Activated CD8-positive, alpha-beta memory T cell treated with anti-CD3 and anti-CD28 coated beads, Interleukin-2, amount 50 U/mL, for 48 hours (primary cell): ENCODE measurements around the gene HSD17B10.
"Not testable (repeated sequence)": the region's sequence is repeated elsewhere in the genome, so short reads cannot be mapped to it uniquely, and the experiment has no call there.

Source experiments
- DNase-seq: peaks from one replicate; pipeline ENCODE4 v3.0.0-alpha.2; 2020

The HSD17B10 gene

GRCh38 chrX:53433651-53434639 is at the start of gene HSD17B10:
Gene HSD17B10 (minus strand): TSS chrX:53434370. CDS start chrX:53434345, 25 bp downstream.
- DNase-seq: peak; percentile 89

DNA sequence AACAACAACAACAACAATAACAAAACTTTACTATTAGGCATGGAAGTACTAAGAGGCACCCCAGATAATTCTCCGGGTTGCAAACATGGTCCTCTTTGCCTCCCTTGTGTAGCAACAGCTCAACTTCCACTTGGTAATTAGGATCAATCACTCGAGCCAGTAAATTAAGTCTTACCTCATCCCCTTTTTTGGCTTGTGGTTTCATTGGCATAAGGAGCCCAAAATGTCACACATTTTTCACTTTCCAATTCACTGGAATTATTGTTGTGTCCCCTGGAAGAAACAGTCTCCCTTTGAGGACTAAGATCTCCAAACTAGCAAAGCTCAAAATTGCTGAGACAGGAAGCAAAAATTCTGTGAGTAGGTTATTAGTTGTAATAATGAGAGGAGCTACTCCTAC is 49.2 kb upstream of the HSD17B10 start:
- no peak for DNase-seq

- peak; percentile 56 for DNase-seq
Observed at GRCh38 chrX:53481816-53482465, 47.8 kb upstream of the HSD17B10 start.

DNA sequence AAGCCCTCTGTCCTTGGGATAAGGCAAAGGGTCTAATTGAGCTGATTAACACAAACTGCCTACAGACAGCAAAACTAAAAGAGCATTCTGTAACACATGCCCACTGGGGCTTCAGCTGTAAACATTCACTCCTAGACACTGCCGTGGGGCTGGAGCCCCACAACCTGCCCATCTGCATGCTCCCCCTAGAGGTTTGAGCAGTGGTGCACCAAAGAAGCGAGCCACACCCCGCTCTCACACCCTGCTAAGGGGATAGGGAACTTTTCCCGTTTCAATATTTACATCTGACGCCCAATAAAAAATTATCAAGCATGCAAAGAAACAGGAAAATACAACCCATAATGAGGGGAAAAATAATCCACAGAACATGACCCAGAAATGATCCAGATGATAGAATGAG is 46.9 kb upstream of the HSD17B10 start:
- DNase-seq: no peak

GRCh38 chrX:53479301-53479700 is 45.1 kb upstream of the HSD17B10 start:
- DNase-seq: no peak

DNA sequence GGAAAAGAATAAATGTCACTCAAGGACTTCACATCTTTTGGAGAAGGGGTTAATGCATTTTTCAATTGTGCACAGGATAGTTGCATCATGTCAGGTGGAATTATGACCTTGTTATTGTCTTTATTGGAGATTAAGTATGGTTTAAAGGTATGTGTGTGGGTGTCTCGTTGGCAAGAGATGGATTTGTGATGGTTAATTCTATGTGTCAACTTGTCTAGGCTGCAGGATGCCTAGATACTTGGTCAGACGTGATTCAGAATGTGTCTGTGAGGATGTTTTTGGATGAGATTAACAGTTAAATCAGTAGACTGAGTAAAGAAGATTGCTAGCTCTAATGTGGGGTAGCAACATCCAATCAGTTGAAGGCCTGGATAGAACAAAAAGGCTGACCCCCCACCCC is 42.2 kb upstream of the HSD17B10 start:
- DNase-seq: no peak

- DNase-seq: no peak
Observed at GRCh38 chrX:53474707-53475106, 40.5 kb upstream of the HSD17B10 start.

DNA sequence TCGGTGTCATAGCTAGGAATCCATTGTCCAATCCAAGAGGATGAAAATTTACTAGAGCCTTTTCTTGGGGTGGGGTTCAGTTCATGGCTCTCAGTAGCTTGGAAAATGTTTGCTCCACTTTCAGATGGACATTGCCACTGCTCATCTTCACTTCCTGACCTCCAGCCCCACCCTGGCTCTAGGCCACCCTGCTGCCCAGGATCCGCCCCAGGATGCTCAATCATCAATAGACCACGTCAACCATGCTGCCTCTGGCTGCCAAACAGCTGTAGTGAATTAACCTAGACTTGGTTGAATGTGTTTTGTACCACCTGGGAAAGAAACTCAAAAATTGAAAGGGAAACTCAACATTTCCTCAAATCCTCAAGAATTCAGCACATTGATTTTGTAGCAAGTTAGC is 37.2 kb upstream of the HSD17B10 start:
- no peak for DNase-seq

GRCh38 chrX:53468659-53469058 is 34.5 kb upstream of the HSD17B10 start:
- not testable (repeated sequence) for DNase-seq

DNA sequence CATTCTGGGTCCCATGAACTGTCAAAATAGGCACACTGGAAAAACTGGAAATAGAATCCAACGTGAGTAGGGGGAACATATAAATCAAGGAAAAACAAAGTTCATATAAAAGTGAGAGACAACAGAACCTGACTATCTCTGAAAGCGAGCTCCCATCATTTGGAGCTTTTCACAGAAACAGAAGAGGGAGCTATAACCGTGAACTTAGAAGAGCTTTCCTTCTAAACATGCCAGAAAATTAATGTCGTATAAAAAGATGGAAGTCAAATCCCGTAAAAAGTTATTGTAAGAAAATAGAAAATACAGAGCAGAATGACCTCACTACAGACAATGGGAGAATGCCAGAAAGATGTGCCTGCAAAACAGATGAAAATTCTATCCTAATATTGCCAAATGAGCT is 23.9 kb upstream of the HSD17B10 start:
- DNase-seq: no peak

- DNase-seq: no peak
Observed at GRCh38 chrX:53456254-53456653, 22.1 kb upstream of the HSD17B10 start.

DNA sequence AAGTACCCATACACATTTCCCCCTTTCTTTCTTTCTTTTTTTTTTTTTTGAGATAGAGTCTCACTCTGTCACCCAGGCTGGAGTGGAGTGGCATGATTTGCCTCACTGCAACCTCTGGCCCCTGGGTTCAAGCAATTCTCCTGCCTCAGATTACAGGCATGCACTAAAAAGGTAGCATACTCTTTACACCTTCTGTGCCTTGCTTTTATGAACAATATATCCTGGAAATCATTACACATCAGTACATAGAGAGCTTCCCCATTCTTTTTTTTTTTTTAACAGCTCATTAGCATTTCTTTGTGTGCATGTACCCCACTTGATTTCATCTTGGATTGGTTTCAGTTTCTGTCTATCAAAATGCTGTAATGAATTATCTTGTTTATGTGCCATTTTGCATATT is 18.6 kb upstream of the HSD17B10 start:
- DNase-seq: no peak

DNA sequence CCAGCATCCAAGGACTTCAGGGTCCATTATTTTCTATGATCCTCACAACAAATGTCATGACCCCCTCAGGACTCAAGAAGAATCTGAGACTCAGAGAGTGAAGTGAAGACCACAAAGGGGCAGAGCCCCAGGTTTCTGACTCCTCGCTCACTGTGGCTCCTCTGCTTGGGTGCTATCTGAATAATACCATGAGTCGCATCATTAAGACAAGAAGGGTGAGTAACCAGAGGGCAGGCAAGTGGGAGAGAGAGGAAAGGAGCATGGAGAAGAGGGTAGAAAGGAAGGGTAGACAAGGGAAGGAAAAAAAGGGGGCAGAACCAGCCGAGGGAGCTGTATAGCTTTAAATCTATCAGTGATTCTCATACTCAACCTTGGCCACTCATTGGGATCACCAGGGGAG is 15.5 kb upstream of the HSD17B10 start:
- no peak for DNase-seq

DNA sequence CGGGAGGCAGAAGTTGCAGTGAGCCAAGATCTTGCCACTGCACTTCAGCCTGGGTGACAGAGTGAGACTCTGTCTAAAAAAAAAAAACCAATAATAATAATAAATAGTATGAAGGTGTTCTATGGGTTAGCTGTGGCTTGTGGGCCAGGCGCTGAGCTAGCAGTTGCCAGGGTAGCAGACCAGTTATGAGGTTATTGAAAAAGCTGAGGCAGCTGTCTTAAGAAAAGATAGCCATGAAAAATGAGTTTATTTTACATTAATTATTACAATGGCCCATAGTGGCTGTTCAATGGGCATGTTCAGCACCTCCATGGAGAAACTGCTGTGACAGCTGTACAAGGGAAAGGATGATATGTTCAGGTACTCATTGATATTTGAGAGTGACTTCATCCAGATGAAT is 13.3 kb upstream of the HSD17B10 start:
- DNase-seq: no peak

- peak; percentile 53 for DNase-seq
Observed at GRCh38 chrX:53445977-53446376, 11.8 kb upstream of the HSD17B10 start.

GRCh38 chrX:53442322-53442631 is 8.1 kb upstream of the HSD17B10 start:
- no peak for DNase-seq

- DNase-seq: peak; percentile 87
Observed at GRCh38 chrX:53441531-53442321, 7.6 kb upstream of the HSD17B10 start.

GRCh38 chrX:53440621-53441517 is 6.7 kb upstream of the HSD17B10 start:
- DNase-seq: peak; percentile 57

DNA sequence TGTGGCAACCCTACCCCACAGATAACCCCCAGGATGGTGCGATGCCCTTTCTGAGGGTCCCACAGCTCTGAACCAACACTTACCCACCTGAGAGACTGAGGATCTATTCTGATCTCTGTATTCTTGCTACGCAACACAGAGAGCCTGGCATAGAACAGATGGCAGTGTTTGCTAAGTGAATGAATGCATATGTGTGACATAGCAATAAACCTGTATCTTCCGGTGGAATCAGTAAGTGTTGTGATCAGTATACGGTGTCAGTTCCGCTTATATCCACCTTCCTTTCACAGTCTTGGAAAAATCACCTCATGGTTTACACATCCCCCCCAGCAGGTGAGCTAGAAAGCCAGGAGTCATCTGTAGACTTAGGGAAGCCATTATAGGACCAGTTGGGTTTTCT is 5.9 kb upstream of the HSD17B10 start:
- DNase-seq: no peak

- no peak for DNase-seq
Observed at GRCh38 chrX:53438832-53439230, 4.7 kb upstream of the HSD17B10 start.

DNA sequence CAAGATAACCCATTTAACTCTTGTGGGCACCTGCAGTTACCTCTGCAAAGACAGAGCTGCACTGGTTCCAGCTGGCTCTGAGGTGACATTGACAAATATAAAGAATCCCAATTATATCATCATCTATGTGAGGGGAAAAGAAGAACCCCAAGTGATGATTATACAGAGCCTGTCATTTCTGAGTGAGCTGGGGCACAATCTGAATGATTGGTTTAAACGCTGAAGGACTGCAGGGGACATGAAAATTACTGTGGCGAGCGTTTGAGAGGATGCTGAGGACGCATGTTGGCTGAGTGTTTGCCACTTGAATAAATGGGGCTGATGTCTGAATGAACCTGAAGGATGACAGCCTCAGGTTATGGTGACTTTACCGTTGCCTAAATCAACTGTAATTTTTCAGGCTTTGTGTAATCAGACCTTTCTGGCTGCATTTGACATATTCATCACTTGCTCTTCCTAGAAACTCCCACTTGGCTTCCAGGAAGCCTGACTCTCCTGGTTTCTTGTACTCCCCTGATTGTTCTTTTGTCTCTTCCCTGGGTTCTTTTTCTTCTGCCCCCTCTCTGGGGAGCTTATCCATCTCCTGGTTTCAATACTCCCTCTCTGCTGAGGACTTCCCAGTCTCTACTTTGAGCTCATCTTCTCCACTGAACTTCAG is 4.1 kb upstream of the HSD17B10 start:
- DNase-seq: no peak

- DNase-seq: no peak
Observed at GRCh38 chrX:53437206-53437605, 3.0 kb upstream of the HSD17B10 start.
